ENCODE measurements around the gene PHPT1.

The PHPT1 gene

GRCh38 chr9:136803551-136804508 lies 45.4 kb upstream of the PHPT1 start:
- peaks cover 42% of the 10 kb centered on the region for H3K4me1 ChIP-seq (ENCODE audit: insufficient read depth, low read length)
- H3K9ac ChIP-seq (ENCODE audit: low read depth, low read length) = no peak overlapping the region
- peaks cover 17% of the 10 kb centered on the region; the same call in 1 of the 2 replicates for H4K20me1 ChIP-seq (ENCODE audit: insufficient read depth, low read length)
- peaks cover 10% of the 10 kb centered on the region; the same call in 1 of the 2 replicates for H3K36me3 ChIP-seq (ENCODE audit: insufficient read depth, low read length)
- H3K9me3 ChIP-seq (ENCODE audit: insufficient read depth, low read length, severe bottlenecking) = no peaks in the 10 kb centered on the region
- no peak overlapping the region for H3K4me3 ChIP-seq (ENCODE audit: low read depth in 1 of 2, low read length in 2 of 2)
- TF ChIP-seq EZH2 (IDR thresholded peaks at IDR 0.05; ENCODE audit: borderline replicate concordance, low read depth, low read length, severe bottlenecking) (no peak), CTCF (IDR thresholded peaks at IDR 0.05; ENCODE audit: borderline replicate concordance, extremely low read depth, low read length, poor library complexity, severe bottlenecking) (no peak)
- peaks cover 24% of the 10 kb centered on the region for H3K27me3 ChIP-seq (ENCODE audit: insufficient read depth, low read length, poor library complexity)
- H2AFZ ChIP-seq (ENCODE audit: low read depth, low read length) = no peak overlapping the region
- no peak for DNase-seq
- no peak overlapping the region for H3K4me2 ChIP-seq (ENCODE audit: insufficient read depth, low read length)
- peaks cover 18% of the 10 kb centered on the region for H3K79me2 ChIP-seq (ENCODE audit: insufficient read depth, low read length)
- no peak for ATAC-seq (ENCODE audit: insufficient read depth, low read depth)
- H3K27ac ChIP-seq (ENCODE audit: low read length) = no peak overlapping the region

GRCh38 chr9:136804509-136805206 lies 44.6 kb upstream of the PHPT1 start:
- no peak for TF ChIP-seq EZH2 (IDR thresholded peaks at IDR 0.05; ENCODE audit: borderline replicate concordance, low read depth, low read length, severe bottlenecking)
- no peak for TF ChIP-seq CTCF (IDR thresholded peaks at IDR 0.05; ENCODE audit: borderline replicate concordance, extremely low read depth, low read length, poor library complexity, severe bottlenecking)
- Histone ChIP-seq H3K9ac (ENCODE audit: low read depth, low read length) (no peak overlapping the region), H3K27me3 (ENCODE audit: insufficient read depth, low read length, poor library complexity) (peaks cover 16% of the 10 kb centered on the region), H3K4me3 (ENCODE audit: low read depth in 1 of 2, low read length in 2 of 2) (no peak overlapping the region), H3K4me2 (ENCODE audit: insufficient read depth, low read length) (no peak overlapping the region), H3K27ac (ENCODE audit: low read length) (no peak overlapping the region), H4K20me1 (ENCODE audit: insufficient read depth, low read length) (peaks cover 14% of the 10 kb centered on the region), H3K79me2 (ENCODE audit: insufficient read depth, low read length) (peaks cover 26% of the 10 kb centered on the region), H2AFZ (ENCODE audit: low read depth, low read length) (no peak overlapping the region), H3K36me3 (ENCODE audit: insufficient read depth, low read length) (peaks cover 12% of the 10 kb centered on the region), H3K4me1 (ENCODE audit: insufficient read depth, low read length) (peaks cover 42% of the 10 kb centered on the region), H3K9me3 (ENCODE audit: insufficient read depth, low read length, severe bottlenecking) (no peaks in the 10 kb centered on the region)
- ATAC-seq (ENCODE audit: insufficient read depth, low read depth) (no peak), DNase-seq (no peak)

GRCh38 chr9:136805207-136805740 lies 43.9 kb upstream of the PHPT1 start:
- ATAC-seq (ENCODE audit: insufficient read depth, low read depth) (no peak), DNase-seq (no peak)
- Histone ChIP-seq H3K4me2 (ENCODE audit: insufficient read depth, low read length) (peak overlapping the region; percentile 95; the same call in 1 of the 2 replicates), H3K4me1 (ENCODE audit: insufficient read depth, low read length) (peaks cover 41% of the 10 kb centered on the region), H3K36me3 (ENCODE audit: insufficient read depth, low read length) (peaks cover 18% of the 10 kb centered on the region), H3K9me3 (ENCODE audit: insufficient read depth, low read length, severe bottlenecking) (no peaks in the 10 kb centered on the region), H3K9ac (ENCODE audit: low read depth, low read length) (no peak overlapping the region), H3K27ac (ENCODE audit: low read length) (no peak overlapping the region), H3K4me3 (ENCODE audit: low read depth in 1 of 2, low read length in 2 of 2) (no peak overlapping the region), H3K27me3 (ENCODE audit: insufficient read depth, low read length, poor library complexity) (peaks cover 10% of the 10 kb centered on the region), H3K79me2 (ENCODE audit: insufficient read depth, low read length) (peaks cover 32% of the 10 kb centered on the region), H4K20me1 (ENCODE audit: insufficient read depth, low read length) (peaks cover 18% of the 10 kb centered on the region; the same call in 1 of the 2 replicates), H2AFZ (ENCODE audit: low read depth, low read length) (no peak overlapping the region)
- TF ChIP-seq EZH2 (IDR thresholded peaks at IDR 0.05; ENCODE audit: borderline replicate concordance, low read depth, low read length, severe bottlenecking) (no peak), CTCF (IDR thresholded peaks at IDR 0.05; ENCODE audit: borderline replicate concordance, extremely low read depth, low read length, poor library complexity, severe bottlenecking) (no peak)
